NCI-H226 (cell line): Measurements from ENCODE around the gene PPP2R3C.
"Not testable (repeated sequence)": the region's sequence is repeated elsewhere in the genome, so short reads cannot be mapped to it uniquely, and the experiment has no call there.

ENCODE experiments used
- DNase-seq: peaks from one replicate; pipeline ENCODE4 v3.0.0-alpha.2; 2015

The PPP2R3C gene

DNA sequence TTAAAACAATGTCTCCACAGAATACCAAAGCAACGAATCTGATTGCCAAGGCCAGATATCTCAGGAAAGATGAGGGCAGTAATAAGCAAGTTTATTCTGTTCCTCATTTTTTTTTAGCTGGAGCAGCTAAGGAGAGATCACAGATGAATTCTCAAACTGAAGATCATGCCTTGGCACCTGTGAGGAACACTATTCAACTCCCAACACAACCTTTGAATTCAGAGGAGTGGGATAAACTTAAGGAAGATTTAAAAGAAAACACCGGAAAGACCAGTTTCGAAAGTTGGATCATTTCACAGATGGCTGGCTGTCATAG is 1.6 kb upstream of the PPP2R3C start:
- no peak for DNase-seq

DNA sequence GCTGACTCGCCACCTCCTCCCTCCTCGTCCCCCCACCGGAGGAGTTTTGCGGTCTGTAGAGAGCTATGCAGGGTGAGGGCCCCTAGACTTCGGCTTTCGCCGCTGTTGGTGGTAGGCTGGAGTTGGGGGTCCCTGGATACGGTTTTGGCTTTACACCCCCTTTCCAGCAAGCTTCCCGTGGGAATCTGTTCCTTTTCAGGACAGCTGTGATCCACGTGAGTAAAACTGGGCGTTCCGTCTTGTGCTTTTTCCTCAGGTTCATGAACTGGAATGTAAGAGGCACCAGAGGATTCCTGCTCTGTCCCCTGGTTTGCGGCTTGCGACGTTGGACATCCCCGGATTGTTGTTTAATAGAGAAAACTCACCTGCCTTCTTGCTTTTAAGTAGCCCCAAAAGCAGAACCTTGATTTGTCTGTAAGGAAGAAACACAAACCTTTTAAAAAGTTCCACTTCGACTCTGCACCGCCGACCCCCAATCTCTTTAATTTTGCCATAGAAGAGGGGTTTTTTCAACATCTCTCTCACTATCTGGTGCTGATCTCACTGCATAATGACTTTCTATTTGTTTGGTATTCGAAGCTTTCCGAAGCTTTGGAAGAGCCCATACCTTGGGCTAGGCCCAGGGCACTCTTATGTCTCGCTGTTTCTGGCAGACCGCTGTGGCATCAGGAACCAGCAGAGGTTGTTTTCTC is 1.1 kb upstream of the PPP2R3C start:
- no peak for DNase-seq

DNA sequence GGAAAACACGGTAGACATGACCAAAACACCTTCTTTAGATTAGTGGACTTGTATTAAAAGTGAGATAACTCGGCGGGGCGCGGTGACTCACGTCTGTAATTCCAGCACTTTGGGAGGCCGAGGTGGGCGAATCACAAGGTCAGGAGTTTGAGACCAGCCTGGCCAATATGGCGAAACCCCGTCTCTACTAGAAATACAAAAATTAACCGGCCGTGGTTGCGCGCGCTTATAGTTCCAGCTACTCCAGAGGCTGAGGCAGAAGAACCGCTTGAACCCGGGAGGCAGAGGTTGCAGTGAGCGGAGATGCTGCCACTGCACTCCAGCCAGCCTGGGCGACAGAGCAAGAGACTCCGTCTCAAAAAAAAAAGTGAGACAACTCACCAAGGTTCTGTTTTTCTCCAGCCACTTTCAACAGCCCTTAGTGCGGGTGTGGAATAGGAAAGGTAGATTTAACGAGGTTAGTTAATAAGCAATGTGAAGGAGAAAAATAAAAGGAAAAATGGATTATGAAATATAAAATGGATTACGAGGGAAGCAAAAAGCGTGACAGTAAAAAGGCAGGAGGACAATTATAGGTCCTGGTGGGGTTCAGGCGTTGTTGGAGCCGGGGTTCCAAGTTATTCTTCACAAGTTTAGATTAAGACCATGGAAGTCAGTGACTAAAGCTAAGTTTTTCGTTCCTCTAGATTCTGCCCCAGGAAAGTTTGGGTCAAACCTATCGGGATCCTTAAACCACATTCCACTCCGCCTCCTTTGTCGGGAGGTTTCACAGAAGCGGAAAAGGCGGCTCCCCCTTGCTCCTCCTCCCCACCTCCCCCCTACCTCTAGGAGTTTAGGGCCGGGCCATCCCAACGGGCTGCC is 534 bp downstream of the PPP2R3C start:
- no peak for DNase-seq

GRCh38 chr14:35117112-35117511 is 4.7 kb downstream of the PPP2R3C start:
- DNase-seq = no peak

DNA sequence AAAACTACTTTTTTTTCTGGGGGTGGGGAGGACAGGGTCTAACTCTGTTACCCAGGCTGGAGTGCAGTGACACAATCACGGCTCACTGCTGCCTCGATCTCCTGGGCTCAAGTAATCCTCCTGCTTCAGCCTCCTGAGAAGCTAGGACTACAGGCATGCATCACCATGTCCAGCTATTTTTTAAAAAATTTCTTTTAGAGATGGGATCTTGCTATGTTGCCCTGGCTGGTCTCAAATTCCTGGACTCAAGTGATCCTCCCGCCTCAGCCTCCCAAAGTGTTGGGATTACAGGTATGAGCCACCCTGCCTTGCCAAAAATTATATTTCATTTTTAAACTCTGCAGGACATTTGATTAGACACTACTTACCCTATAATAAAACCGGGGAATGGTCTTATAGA is 5.5 kb downstream of the PPP2R3C start:
- no peak for DNase-seq

DNA sequence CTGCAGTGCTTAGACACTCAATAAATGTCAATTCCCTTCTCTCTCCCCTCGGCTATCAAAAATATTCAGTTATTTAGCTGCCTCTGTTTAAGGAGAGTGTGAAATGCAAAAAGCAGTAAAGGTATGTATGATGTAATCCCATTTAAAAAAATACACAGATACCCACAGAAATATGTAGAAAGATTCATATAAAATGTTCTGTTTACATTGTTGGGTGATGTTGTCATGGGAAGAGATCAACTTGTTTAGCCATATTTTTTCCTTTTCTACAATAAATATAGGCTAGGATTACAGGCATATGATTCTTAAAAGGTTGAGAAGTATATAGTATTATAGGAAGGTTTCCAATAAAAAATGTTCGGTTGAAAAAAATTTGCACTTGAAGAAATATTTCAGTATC is 7.8 kb downstream of the PPP2R3C start:
- DNase-seq = no peak

DNA sequence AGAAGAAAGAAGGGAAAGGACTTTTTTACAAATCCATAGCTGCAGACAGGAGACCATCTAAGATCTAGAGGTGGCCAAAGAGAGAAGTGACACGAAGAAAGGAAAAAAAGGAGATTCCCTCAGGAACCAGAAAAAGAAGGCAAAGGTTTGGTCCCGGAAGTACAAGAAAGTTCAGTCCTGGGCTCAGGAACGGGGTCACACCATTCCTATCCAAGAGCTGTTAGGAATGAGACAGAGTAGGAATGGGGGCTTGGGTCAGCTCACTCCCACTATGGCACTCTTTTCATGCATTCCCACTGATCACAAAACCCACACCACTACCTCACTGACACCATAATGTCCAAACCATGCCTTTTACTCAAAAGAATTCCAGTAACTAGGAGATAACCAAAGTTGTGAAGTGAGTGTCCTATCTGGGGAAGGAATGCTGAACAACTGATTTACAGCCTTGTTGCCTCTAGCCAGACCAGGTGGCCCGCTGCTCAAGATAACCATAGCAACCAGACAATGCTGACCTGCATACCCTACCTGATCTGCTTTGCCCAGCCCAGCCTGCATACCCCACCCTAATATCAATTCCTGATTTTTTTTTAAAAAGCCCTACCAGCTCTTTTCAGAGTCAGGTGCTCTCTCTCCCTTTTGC is 8.4 kb downstream of the PPP2R3C start:
- no peak for DNase-seq

- DNase-seq = no peak
Measured at GRCh38 chr14:35112641-35113040, 9.1 kb downstream of the PPP2R3C start.

DNA sequence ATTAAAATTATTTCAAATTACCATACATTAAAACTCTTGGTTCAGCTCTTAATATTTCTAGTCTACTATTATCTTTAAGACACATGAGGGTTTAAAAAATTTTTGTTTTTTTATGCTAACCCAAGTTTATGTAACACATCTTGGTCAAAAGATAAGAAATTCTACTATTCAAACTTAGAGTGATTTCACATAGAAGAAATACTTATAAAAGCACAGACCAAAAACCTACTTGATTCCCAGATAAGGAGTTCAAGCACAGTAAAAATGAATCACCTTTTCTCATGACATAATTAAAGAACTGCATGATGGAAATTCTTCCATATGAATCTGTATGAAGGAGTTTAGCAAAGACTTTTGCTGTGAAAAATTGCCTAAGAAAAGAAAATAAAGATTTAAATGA is 13.9 kb downstream of the PPP2R3C start:
- no peak for DNase-seq

DNA sequence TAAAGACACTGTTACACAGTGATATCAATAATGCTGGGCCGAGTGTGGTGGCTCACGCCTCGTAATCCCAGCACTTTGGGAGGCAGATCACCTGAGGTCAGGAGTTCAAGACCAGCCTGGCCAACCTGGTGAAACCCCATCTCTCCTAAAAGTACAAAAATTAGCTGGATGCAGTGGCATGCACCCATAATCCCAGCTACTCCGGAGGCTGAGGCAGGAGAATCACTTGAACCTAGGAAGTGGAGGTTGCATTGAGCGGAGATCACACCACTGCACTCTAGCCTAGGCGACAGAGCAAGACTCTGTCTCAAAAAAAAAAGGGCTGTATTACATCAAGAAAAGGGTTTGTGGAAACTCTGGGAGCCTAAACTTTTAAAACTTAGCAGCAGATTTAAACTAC is 27.1 kb downstream of the PPP2R3C start:
- not testable (repeated sequence) for DNase-seq

GRCh38 chr14:35088514-35088913 is 33.3 kb downstream of the PPP2R3C start:
- no peak for DNase-seq

- no peak for DNase-seq
Measured at GRCh38 chr14:35085441-35085840, 36.3 kb downstream of the PPP2R3C start.

DNA sequence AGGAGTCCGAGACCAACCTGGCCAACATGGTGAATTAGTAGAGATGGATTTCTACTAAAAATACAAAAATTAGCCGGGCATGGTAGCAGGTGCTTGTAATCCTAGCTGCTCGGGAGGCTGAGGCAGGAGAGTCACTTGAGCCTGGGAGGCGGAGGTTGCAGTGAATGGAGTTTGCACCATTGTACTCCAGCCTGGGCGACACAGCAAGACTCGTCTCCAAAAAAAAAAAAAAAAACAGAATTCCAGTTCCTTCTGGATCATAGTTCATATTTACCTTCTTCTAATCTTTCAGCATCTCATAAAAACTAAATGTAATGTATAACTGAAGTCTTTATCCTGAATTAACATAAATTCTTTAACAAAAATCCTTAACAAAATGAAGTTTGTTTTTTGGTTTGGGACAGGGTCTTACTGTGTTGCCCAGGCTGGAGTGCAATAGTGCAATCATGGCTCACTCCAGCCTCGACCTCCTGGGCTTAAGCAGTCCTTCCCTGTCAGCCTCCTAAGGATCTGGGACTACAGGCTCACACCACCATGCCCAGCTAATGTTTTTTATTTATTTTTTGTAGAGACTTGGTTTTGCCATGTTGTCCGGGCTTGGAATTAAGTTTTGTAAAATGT is 38.1 kb downstream of the PPP2R3C start:
- no peak for DNase-seq

- no peak for DNase-seq
Measured at GRCh38 chr14:35079742-35080141, 42.0 kb downstream of the PPP2R3C start.

GRCh38 chr14:35078082-35078481 is 43.7 kb downstream of the PPP2R3C start:
- DNase-seq = no peak

- no peak for DNase-seq
Measured at GRCh38 chr14:35073486-35073885, 48.3 kb downstream of the PPP2R3C start.

DNA sequence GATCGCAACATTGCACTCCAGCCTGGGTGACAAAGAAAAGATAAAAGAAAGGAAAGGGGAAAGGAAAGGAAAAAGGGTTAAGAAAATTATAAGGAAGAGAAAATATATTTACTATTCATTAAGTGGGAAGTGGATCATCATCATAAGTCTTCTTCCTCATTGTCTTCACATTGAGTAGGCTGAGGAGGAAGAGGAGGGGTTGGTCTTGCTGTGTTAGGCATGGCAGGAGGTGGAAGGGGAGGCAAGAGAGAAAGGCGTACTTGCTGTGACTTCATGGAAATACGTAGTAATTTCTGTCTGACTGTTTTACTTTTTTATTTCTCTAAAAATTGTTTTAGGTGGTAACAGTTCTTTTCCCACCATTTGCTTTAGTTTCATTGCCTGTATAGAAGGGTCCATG is 49.6 kb downstream of the PPP2R3C start:
- DNase-seq = no peak

- no peak for DNase-seq
Measured at GRCh38 chr14:35068238-35069012, 53.4 kb downstream of the PPP2R3C start.

DNA sequence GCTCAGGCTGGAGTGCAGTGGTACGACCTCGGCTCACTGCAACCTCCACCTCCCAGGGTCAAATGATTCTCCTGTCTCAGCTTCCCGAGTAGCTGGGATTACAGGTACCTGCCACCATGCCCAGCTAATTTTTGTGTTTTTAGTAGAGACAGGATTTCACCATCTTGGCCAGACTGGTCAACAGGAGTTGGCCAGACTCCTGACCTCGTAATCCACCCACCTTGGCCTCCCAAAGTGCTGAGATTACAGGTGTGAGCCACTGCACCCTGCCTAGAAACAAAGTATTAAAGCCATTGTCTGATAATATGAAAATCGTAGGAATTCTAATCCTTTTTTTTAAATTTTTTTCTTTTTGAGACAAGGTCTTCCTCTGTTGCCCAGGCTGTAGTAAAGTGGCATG is 56.1 kb downstream of the PPP2R3C start:
- not testable (repeated sequence) for DNase-seq

DNA sequence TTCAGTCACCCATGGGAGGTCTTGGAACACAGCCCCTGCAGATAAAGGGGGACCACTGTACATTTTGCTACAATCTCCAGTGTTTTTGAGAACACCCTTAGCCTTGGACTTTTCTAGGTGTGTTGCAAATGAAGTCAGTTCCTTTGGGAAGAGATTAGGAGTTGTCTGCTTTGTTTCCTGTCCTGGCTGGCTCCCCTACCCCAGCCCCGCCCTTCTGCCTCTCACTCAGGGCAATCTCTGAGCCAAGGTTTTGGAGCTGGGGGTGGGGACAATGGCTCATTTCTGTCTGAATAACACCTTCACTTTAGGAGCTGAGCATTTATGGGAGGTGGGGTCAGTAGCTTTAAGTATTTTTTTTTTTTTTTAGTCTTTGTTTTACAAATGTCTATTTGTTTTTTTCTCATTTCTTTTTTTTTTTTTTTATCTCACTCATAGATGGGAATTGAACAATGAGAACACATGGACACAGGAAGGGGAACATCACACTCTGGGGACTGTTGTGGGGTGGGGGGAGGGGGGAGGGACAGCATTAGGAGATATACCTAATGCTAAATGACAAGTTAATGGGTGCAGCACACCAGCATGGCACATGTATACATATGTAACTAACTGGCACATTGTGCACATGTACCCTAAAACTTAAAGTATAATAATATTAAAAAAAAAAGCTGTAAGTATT is 60.5 kb downstream of the PPP2R3C start:
- peak; percentile 61 for DNase-seq

GRCh38 chr14:35052637-35053036 is 69.2 kb downstream of the PPP2R3C start:
- DNase-seq = no peak

DNA sequence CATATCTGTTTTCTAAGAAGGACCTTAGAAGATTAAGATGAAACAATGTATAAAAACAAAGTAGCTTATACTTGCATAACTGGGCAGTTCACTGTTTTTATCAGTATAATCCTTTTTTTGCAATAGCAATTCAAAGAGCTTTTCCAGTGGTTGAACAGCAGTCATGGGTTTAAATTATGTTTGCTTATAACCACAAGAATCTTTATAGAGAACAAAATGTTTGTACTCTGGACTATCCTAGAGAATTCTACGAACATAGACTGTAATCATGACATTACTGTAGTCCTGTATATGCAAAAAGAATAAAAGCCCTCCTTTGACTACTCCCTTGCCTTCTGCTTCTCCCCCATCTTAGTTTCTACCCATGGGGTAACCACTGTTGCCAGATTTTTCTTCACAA is 70.0 kb downstream of the PPP2R3C start:
- no peak for DNase-seq
